ENCODE data around the gene SLC41A1.

Gene SLC41A1

GRCh38 chr1:205786601-205787000, 26.4 kb downstream of the SLC41A1 start:
- DNase-seq, result no peak

- no peak for DNase-seq
These were observed 27.6 kb downstream of the SLC41A1 start for GRCh38 chr1:205785446-205785845.

DNA sequence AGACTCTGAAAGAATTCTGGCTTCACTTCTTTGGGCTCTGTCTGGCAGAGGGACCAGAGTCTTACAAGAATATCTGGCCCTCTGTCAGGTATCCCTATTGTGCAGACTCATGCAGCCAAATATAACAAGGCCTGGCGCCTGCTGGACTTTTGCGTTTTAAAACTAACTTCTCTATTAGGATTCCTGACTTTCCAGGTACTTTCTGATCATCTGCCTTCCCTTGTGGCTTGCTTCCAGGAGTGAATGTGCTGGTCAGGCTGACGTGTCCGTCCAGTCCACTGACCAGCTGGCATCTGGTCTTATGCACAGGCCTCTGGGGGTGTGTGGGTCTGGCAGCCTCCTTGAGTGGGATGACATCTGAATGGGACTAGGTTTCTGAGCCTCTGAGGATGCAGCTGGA, 29.1 kb downstream of the SLC41A1 start:
- DNase-seq, result no peak

DNA sequence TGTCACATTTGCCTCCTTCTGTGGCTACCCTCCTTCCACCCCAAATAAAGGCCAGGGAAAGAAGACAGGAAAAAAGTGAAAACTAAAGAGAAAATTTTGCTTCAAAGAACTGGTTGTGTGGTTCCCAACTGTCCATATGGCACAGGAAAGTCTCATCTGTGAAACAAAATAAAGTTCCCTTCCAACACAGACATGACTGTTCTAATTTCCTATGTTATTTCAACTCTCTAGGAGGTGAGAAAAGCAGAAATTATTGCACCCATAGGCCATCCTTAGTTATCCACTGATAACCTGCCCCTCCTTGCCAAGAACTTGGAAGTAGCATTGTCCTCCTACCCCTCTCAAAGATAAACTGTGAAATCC, 29.6 kb downstream of the SLC41A1 start:
- DNase-seq, result no peak

GRCh38 chr1:205782627-205783432, 30.2 kb downstream of the SLC41A1 start:
- no peak for DNase-seq

GRCh38 chr1:205780335-205780734, 32.7 kb downstream of the SLC41A1 start:
- DNase-seq, result no peak

DNA sequence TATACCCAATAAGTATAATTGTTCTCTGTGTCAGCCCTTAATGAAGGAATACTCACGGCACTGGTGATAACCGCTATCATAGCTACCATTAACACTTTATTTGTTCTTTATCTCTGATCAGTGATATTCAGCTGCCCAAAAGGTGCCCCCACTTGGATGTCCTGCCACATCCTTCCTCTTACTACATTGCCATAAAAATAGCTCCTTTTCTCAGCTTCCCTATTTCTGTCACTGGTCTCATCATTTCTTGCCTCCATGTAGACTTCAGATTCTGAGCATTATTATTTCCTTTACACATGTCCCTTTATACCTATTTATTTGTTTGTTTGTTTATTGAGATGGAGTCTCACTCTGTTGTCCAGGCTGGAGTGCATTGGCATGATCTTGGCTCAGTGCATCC, 35.0 kb downstream of the SLC41A1 start:
- no peak for DNase-seq

- DNase-seq, result no peak
These were observed 37.3 kb downstream of the SLC41A1 start for GRCh38 chr1:205775717-205776056.

DNA sequence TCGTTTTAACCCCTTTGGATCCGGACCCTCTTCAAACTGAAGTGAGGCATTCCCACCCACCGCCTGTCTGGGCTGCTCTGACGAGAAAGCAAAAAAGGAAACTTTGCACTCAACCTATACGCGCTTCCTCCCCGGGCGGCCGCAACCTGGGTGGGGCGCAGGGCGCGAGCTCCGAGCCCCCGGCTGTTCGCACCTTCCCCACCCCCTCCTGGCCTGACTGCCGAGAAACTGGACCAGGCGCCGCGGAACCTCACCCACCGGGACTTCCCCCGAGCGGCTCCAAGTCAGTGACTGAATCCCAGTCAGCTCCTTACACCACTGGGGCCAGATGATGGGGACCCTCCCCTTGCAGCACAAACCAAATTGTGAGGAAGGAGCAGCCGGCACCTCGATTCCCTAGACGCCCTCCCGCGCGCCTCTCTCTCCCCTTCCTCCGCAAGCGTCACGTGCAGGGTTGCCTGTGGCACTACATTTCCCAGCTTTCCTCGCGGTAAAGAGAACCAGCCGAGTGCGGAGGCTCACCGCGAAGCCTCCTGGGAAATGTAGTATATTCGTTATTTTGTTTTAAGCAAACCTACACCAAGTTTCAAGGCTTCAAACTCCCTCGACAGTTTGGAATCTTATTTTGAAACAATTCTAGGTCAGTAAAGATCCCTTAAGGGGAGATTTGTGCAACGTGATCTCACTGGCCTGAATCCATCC, 37.8 kb downstream of the SLC41A1 start, which contains the start of gene RAB29:
Gene RAB29 (minus strand): TSS at position 468 of the 702 bp plus-strand sequence. CDS start 526 bp downstream, outside the sequence.
- peak; percentile 77 for DNase-seq

GRCh38 chr1:205774198-205775014, 38.6 kb downstream of the SLC41A1 start:
- peak; percentile 69 for DNase-seq

GRCh38 chr1:205772607-205773032, 40.4 kb downstream of the SLC41A1 start:
- DNase-seq, result no peak

GRCh38 chr1:205770618-205771017, 42.4 kb downstream of the SLC41A1 start:
- DNase-seq, result no peak

DNA sequence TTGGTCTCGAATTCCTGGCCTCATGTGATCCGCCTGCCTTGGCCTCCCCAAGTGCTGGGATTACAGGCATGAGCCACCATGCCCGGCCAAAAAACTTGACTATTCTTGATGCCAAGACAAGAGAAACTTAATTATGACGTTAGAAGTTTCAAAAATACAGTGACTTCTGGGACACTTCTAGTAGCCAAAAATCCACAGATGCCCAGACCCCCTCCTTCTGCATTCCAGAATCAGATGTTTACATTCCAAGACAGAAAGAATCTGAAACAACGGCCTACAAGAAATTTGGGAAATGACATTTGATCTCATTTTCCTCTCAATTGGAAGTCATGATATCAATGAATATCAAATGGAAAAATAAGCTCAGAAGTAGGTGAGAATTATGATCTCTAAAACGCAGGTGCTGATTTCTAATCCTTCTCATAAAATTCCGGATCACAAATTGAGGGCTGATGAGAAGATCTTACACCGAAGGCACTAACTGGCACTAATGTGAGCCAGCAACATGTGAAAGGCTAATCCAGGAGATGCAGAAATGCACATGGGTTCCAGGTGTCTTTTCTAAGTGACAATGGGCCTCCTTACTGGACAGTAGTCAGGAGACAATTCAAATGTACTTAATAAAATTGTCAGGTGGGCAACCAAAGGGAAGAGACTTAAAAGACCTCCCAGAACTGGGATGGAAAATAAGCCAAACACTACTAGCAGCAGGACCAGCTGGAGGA, 43.2 kb downstream of the SLC41A1 start:
- DNase-seq, result no peak

GRCh38 chr1:205767248-205767647, 45.8 kb downstream of the SLC41A1 start:
- no peak for DNase-seq

DNA sequence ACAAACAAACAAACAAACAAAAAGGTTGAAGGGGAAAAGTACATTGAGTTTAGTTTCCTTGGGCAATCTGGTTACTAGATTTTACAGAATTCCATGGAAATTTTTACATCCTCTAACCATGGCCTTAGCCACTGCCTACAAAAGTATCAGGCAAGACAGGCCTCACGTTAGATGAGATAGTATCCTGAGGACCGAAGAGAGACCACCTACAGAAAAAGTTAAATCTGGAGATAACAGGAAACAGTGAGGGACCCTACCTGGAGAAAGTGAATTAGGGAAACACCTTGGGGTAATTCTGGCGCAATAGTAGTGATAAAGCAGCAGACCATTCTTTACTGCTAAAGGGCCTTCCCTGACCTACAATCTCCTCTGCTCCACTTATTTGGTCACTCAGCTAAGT, 46.4 kb downstream of the SLC41A1 start:
- no peak for DNase-seq

GRCh38 chr1:205766038-205766437, 47.0 kb downstream of the SLC41A1 start:
- no peak for DNase-seq

DNA sequence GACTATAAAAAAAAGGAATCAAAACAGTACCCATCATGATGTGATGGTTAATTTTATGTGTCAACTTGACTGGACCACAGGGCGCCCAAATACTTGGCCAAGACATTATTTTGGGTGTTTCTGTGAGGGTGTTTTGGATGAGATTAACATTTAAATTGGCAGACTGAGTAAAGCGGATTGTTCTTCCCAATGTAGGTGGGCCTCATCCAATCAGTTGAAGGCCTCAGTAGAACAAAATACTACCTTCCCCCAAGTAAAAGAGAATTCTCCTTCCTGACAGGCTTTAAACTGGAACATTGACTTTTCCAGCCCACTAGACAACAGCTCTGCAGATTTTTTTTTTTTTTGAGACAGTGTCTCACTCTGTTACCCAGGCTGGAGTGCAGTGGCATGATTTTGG, 48.4 kb downstream of the SLC41A1 start:
- no peak for DNase-seq

- DNase-seq, result no peak
These were observed 49.0 kb downstream of the SLC41A1 start for GRCh38 chr1:205763980-205764379.

GRCh38 chr1:205760606-205761005, 52.4 kb downstream of the SLC41A1 start:
- no peak for DNase-seq

DNA sequence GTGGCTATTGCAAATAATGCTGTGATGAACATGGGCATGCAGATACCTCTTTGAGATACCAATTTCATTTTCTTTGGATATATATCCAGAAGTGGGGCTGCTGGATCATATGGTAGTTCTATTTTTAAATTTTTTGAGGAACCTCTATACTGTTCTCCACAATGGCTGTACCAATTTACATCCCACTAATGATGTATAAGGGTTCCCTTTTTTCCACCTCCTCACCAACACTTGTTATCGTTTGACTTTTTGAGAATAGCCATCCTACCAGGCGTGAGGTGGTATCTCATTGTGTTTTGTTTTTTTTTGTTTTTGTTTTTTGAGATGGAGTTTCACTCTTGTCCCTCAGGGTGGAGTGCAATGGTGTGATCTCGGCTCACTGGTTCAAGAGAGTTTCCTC, 56.4 kb downstream of the SLC41A1 start:
- DNase-seq, result no peak

- DNase-seq, result no peak
These were observed 58.1 kb downstream of the SLC41A1 start for GRCh38 chr1:205754857-205755256.

GRCh38 chr1:205751036-205751651, 61.9 kb downstream of the SLC41A1 start:
- DNase-seq, result no peak
